ENCODE data around the gene CHD1.

- TF ChIP-seq CTCF (conservative IDR thresholded peaks at IDR 0.05 in 1 of 2, IDR thresholded peaks at IDR 0.05 in 1 of 2; ENCODE audit: extremely low read depth in 1 of 2, insufficient read depth in 1 of 2, low read depth in 1 of 2, low read length in 2 of 2) = no peak
- no peak for TF ChIP-seq EZH2 (IDR thresholded peaks at IDR 0.05; ENCODE audit: borderline replicate concordance, low read length)
Observed at GRCh38 chr5:98902733-98903132, 26.1 kb downstream of the CHD1 start.
